Pancreas (tissue), 10 donors: ENCODE data around the gene NR2F6. TPM values are rescaled to one million over a fixed set of nuclear protein-coding genes. Genes with fewer than 3 reads are reported as not detected.

Experiments used
- ATAC-seq, 4 donors: fragments of 200-7000 bp; cut with Tn5 transposase; one replicate each; pipeline versions ENCODE4 v1.8.0 to v1.9.1; 2020; ENCODE audit warnings: mild to moderate bottlenecking in 4 of 4, moderate library complexity in 4 of 4
- DNase-seq, 6 donors: peaks; one replicate each; pipeline ENCODE4 v3.0.0-alpha.2; 2020
- FAIRE-seq: peaks from 2 replicates; lab custom pipeline; 2012; peaks lifted over from hg19 to GRCh38; lab: Jason Lieb, UNC
- H3K27ac ChIP-seq, 4 donors: fragments of 200-600 bp; sonication (generic); 1 replicate in 3 of 4; 2 replicates in 1 of 4; pipeline versions ENCODE4 v1.5.0 to v1.8.0; 2020
- H3K27me3 ChIP-seq, 4 donors: fragments of 200-600 bp; one replicate each; pipeline ENCODE4 v1.8.0; 2021
- H3K36me3 ChIP-seq, 3 donors: fragments of 200-600 bp; sonication (generic) in 1 of 3; one replicate each; pipeline versions ENCODE4 v1.5.0 to v1.8.0; 2020 to 2021
- H3K4me1 ChIP-seq, 3 donors: fragments of 200-600 bp; one replicate each; pipeline ENCODE4 v1.8.0; 2021
- H3K4me3 ChIP-seq, 4 donors: fragments of 200-600 bp; sonication (generic) in 2 of 4; one replicate each; pipeline versions ENCODE4 v1.5.0 to v1.8.0; 2020 to 2021
- H3K9me3 ChIP-seq, 4 donors: fragments of 200-600 bp; one replicate each; pipeline ENCODE4 v1.8.0; 2021
- CTCF ChIP-seq, 4 donors: fragments of 200-600 bp; sonication (generic) in 3 of 4; IDR thresholded peaks; one replicate each; pipeline versions ENCODE4 v1.5.0 to v1.8.0; 2021; ENCODE audit warnings: antibody characterized with exemption in 4 of 4
- WGBS, 2 donors: extraction: QIAGEN DNeasy Blood & Tissue Kit; methylation state at CpG; one replicate each; pipeline ENCODE4 v1.1.7; 2013; 5-methylcytosine and 5-hydroxymethylcytosine counted together
- intact Hi-C, 3 donors: fragments of 100-400 bp; cut with DNase I; formaldehyde crosslinking; loops; one replicate each; pipeline versions ENCODE4 v1.11.1 to v1.14.2; 2022
- polyA plus RNA-seq, 2 donors: library from polyadenylated mRNA; stranded (reverse); fragments of 200-250 nt; gene quantifications; one replicate each; pipeline ENCODE4 v1.2.3, GENCODE V29; 2013
- total RNA-seq, 6 donors: library from RNA; stranded (reverse); fragmentation: NEBNext Ultra II Directional in 4 of 6; extraction: Animal tissue kit (Norgen Biotek cat#: 25700) in 4 of 6; gene quantifications; one replicate each; pipeline versions ENCODE4 v1.2.1 to v1.2.4, GENCODE V29; 2021 to 2023
- donor health status: healthy with polysubstance abuse.
- donor health status: DM: no; HTN: no; CAD: no; lungs with moderate emphysema.
- donor health status: DM: no; HTN: no; CAD: no.
- donor health status: control.
- donor health status: control.
- donor health status: Bipolar disorder and iron deficiency.
- donor health status: DM: yes; HTN: yes; CAD: no.
- donor health status: DM: no; HTN: no; CAD: no.
- donor health status: DM: no; HTN: no; CAD: no.
- donor health status: DM: yes; HTN: yes; CAD: no.

NR2F6 gene
- total and polyA plus RNA-seq, 8 donors, result 21.3 to 51.2 (median 34.6) TPM

- Histone ChIP-seq H3K27me3 (no peaks in the 10 kb centered on the region), H3K36me3 (no peaks in the 10 kb centered on the region), H3K9me3 (no peaks in the 10 kb centered on the region), H3K27ac (peak overlapping the region; percentile 38 to 70 (median 54)), H3K4me3 (no peak overlapping the region), H3K4me1 (peaks cover 0 to 17% (median 9%) of the 10 kb centered on the region in 3 donors)
- FAIRE-seq (no peak), DNase-seq (peak in 5 of 6 donors; percentile 53 to 84 (median 69)), ATAC-seq (peak; percentile 65 to 88 (median 74))
- no peak for TF ChIP-seq CTCF (IDR thresholded peaks at IDR 0.05)
- intact Hi-C loops, result no loop called here
- WGBS, 2 donors, result 19 to 39% methylated on average over 17 to 18 of the region's 18 CpGs
These were observed 9.5 kb upstream of the NR2F6 start for GRCh38 chr19:17255150-17255621.

- Histone ChIP-seq H3K4me3 (no peak overlapping the region), H3K4me1 (peaks cover 0 to 15% (median 8%) of the 10 kb centered on the region in 3 donors), H3K36me3 (no peaks in the 10 kb centered on the region), H3K27ac (peak overlapping the region in 3 of 4 donors; percentile 38 to 70 (median 45)), H3K27me3 (no peaks in the 10 kb centered on the region), H3K9me3 (no peaks in the 10 kb centered on the region)
- ATAC-seq (no peak), FAIRE-seq (no peak), DNase-seq (no peak)
- intact Hi-C loops, result no loop called here
- no peak for TF ChIP-seq CTCF (IDR thresholded peaks at IDR 0.05)
- WGBS, 2 donors, result 83 to 88% methylated on average over 10 of the region's 10 CpGs
These were observed 8.9 kb upstream of the NR2F6 start for GRCh38 chr19:17254636-17255035.

GRCh38 chr19:17249887-17250548, 4.3 kb upstream of the NR2F6 start:
- Histone ChIP-seq H3K27me3 (no peaks in the 10 kb centered on the region), H3K36me3 (no peaks in the 10 kb centered on the region), H3K4me1 (peaks cover 18 to 28% (median 27%) of the 10 kb centered on the region in 3 donors), H3K4me3 (no peak overlapping the region), H3K27ac (peak overlapping the region in 2 of 4 donors; percentile 84 to 91), H3K9me3 (no peaks in the 10 kb centered on the region)
- ATAC-seq (no peak), DNase-seq (peak in 1 of 6 donors; percentile 41), FAIRE-seq (no peak)
- 87 to 90% methylated on average over 15 of the region's 15 CpGs for WGBS, 2 donors
- intact Hi-C loops, result no loop called here
- TF ChIP-seq CTCF (IDR thresholded peaks at IDR 0.05), result no peak

- intact Hi-C loops, result no loop called here
- ATAC-seq (peak; percentile 49 to 59 (median 54)), FAIRE-seq (no peak), DNase-seq (peak; percentile 80 to 94 (median 86))
- no peaks in the 10 kb centered on the region for H3K36me3 ChIP-seq
- peaks cover 18 to 28% (median 28%) of the 10 kb centered on the region in 3 donors for H3K4me1 ChIP-seq
- H3K27me3 ChIP-seq, result no peaks in the 10 kb centered on the region
- H3K27ac ChIP-seq, result peak overlapping the region; percentile 76 to 91 (median 84)
- 28 to 32% methylated on average over 21 of the region's 21 CpGs for WGBS, 2 donors
- H3K9me3 ChIP-seq, result no peaks in the 10 kb centered on the region
- H3K4me3 ChIP-seq, result no peak overlapping the region
- TF ChIP-seq CTCF (IDR thresholded peaks at IDR 0.05), result no peak
These were observed 2.5 kb upstream of the NR2F6 start for GRCh38 chr19:17248011-17248776.
